IPS-NIHi11 (cell line): ENCODE data around the gene ABCA4.
"Not testable (repeated sequence)": the region's sequence is repeated elsewhere in the genome, so short reads cannot be mapped to it uniquely, and the experiment has no call there.

ENCODE experiments used
- DNase-seq: peaks from one replicate; pipeline ENCODE4 v3.0.0; 2012; ENCODE audit warnings: mixed read lengths, low spot score

ABCA4 gene

GRCh38 chr1:94004924-94005323 lies 116.0 kb downstream of the ABCA4 start:
- DNase-seq, result no peak

- DNase-seq, result no peak
These were observed 118.7 kb downstream of the ABCA4 start for GRCh38 chr1:94002046-94002787.

GRCh38 chr1:94001397-94002045 lies 119.4 kb downstream of the ABCA4 start:
- no peak for DNase-seq

GRCh38 chr1:94000510-94001282 lies 120.3 kb downstream of the ABCA4 start:
- DNase-seq, result no peak

GRCh38 chr1:93999840-94000415 lies 121.0 kb downstream of the ABCA4 start:
- no peak for DNase-seq

GRCh38 chr1:93998532-93998931 lies 122.4 kb downstream of the ABCA4 start:
- DNase-seq, result not testable (repeated sequence)

- DNase-seq, result no peak
These were observed 123.2 kb downstream of the ABCA4 start for GRCh38 chr1:93997756-93998155.

- no peak for DNase-seq
These were observed 125.0 kb downstream of the ABCA4 start for GRCh38 chr1:93995837-93996536.

- no peak for DNase-seq
These were observed 127.2 kb downstream of the ABCA4 start for GRCh38 chr1:93993731-93994130.

- DNase-seq, result no peak
These were observed 128.0 kb downstream of the ABCA4 start for GRCh38 chr1:93992954-93993353.

- no peak for DNase-seq
These were observed 128.8 kb downstream of the ABCA4 start for GRCh38 chr1:93992190-93992589.

- no peak for DNase-seq
These were observed 129.7 kb downstream of the ABCA4 start for GRCh38 chr1:93991271-93991670.

- DNase-seq, result not testable (repeated sequence)
These were observed 130.5 kb downstream of the ABCA4 start for GRCh38 chr1:93990477-93990876.

- no peak for DNase-seq
These were observed 130.9 kb downstream of the ABCA4 start for GRCh38 chr1:93990010-93990409.

GRCh38 chr1:93989601-93990000 lies 131.3 kb downstream of the ABCA4 start:
- no peak for DNase-seq

- DNase-seq, result no peak
These were observed 132.2 kb downstream of the ABCA4 start for GRCh38 chr1:93988634-93989350.

GRCh38 chr1:93981274-93981667 lies 139.7 kb downstream of the ABCA4 start:
- DNase-seq, result no peak

- peak; percentile 67 for DNase-seq
These were observed 140.4 kb downstream of the ABCA4 start for GRCh38 chr1:93980320-93981273.

- no peak for DNase-seq
These were observed 141.1 kb downstream of the ABCA4 start for GRCh38 chr1:93979718-93980319.
